Omental fat pad (tissue), 4 donors: ENCODE results near the gene LRRC15. TPM values are rescaled to one million over a fixed set of nuclear protein-coding genes. Genes with fewer than 3 reads are reported as not detected.

Source experiments
- ATAC-seq: fragments of 150-250 bp; one replicate; pipeline ENCODE4 v1.9.1; 2016; ENCODE audit warnings: mild to moderate bottlenecking, moderate library complexity; ENCODE audit not compliant: low FRiP score
- DNase-seq: peaks from one replicate; pipeline ENCODE4 v3.0.0-alpha.2; 2019; ENCODE audit warnings: low spot score
- CTCF ChIP-seq, 3 donors: fragments of 450-650 bp; IDR thresholded peaks; one replicate each; pipeline ENCODE4 v1.5.1; 2016 to 2017; ENCODE audit warnings: antibody characterized with exemption in 3 of 3, mild to moderate bottlenecking in 3 of 3, moderate library complexity in 2 of 3
- total RNA-seq, 4 donors: library from RNA; depleted of rRNA; stranded (reverse); fragments of >200 nt; gene quantifications; one replicate each; pipeline ENCODE4 v1.1.0, GENCODE V29; 2016

LRRC15 gene
- total RNA-seq, 4 donors from 2014 or later, result 0.12 to 0.37 (median 0.13) TPM; not detected in 1

GRCh38 chr3:194365526-194365925 lies 4.0 kb downstream of the LRRC15 start:
- no peak for ATAC-seq
- DNase-seq, result no peak
- TF ChIP-seq CTCF (IDR thresholded peaks at IDR 0.05), result no peak

GRCh38 chr3:194364652-194365434 lies 4.7 kb downstream of the LRRC15 start:
- ATAC-seq (no peak), DNase-seq (no peak)
- TF ChIP-seq CTCF (IDR thresholded peaks at IDR 0.05), result no peak

- no peak for ATAC-seq
- no peak for TF ChIP-seq CTCF (IDR thresholded peaks at IDR 0.05)
- no peak for DNase-seq
These were observed 5.3 kb downstream of the LRRC15 start for GRCh38 chr3:194364314-194364651.

- ATAC-seq, result no peak
- TF ChIP-seq CTCF (IDR thresholded peaks at IDR 0.05), result no peak
- DNase-seq, result no peak
These were observed 9.0 kb downstream of the LRRC15 start for GRCh38 chr3:194360568-194360967.

DNA sequence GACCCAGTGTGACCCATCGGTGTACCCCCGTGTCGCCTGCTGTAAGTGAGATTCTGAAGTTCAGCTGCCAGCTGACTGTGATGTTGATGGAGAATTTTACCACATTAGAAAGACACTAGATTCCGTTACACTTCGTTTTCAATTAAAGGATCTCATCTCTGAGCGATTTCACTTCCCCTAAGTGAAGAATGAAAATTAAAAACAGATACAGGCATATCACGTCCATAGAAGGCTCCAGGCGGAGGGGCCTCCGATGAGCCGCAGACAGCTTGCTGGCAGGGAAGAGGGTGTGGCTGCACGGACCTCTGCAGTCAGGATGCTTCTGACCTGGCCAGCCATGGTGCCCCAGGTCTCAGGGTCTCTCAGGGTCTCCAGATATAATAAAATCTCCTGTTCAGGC lies 11.9 kb downstream of the LRRC15 start:
- no peak for ATAC-seq
- DNase-seq, result no peak
- TF ChIP-seq CTCF (IDR thresholded peaks at IDR 0.05), result no peak

GRCh38 chr3:194355379-194355778 lies 14.2 kb downstream of the LRRC15 start:
- DNase-seq (no peak), ATAC-seq (no peak)
- TF ChIP-seq CTCF (IDR thresholded peaks at IDR 0.05), result no peak

DNA sequence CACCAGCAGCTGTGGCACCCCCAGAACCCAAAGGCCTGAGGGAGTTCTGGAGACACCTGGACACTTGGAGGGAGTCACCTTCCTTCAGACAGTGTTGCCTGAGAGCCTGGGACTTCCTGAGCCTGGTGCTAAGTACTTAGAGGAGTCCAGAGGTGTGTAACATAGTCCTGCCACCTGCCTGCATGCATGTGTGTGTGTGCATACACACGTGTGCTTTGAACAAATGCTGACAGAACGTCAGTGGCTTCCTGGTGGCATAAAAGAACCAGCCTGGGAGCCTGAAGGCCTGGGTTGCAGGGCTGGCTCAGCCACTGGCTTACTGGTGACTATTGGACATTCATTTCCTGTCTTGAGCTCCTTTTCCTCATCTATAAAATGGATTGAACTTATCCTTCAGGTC lies 15.2 kb downstream of the LRRC15 start:
- no peak for ATAC-seq
- no peak for TF ChIP-seq CTCF (IDR thresholded peaks at IDR 0.05)
- DNase-seq, result no peak
